Measurements from ENCODE around the gene SPECC1.

The SPECC1 gene

GRCh38 chr17:20271011-20271610 lies 262.0 kb downstream of the SPECC1 start:
- no peak for TF ChIP-seq CTCF (IDR thresholded peaks at IDR 0.05; ENCODE audit: low read depth, low read length, poor library complexity, severe bottlenecking)
- TF ChIP-seq EZH2phosphoT487 (IDR thresholded peaks at IDR 0.05; ENCODE audit: borderline replicate concordance, low read length), result no peak
- Histone ChIP-seq H3K4me1 (ENCODE audit: control insufficient read depth, low read length) (no peaks in the 10 kb centered on the region), H3K4me3 (ENCODE audit: low read length) (no peak overlapping the region), H4K20me1 (ENCODE audit: control insufficient read depth, insufficient read depth, low read depth, low read length) (no peaks in the 10 kb centered on the region), H3K9me2 (replicated peaks; ENCODE audit: control insufficient read depth, low read length) (no peaks in the 10 kb centered on the region), H3K36me3 (ENCODE audit: control insufficient read depth, low read length) (no peaks in the 10 kb centered on the region), H3K27ac (ENCODE audit: low read depth, low read length) (no peak overlapping the region), H3F3A (ENCODE audit: control insufficient read depth, insufficient read depth) (no peaks in the 10 kb centered on the region), H3K27me3 (ENCODE audit: control insufficient read depth, low read length) (no peaks in the 10 kb centered on the region), H3K4me2 (ENCODE audit: low read length) (no peak overlapping the region), H3K9me3 (ENCODE audit: control insufficient read depth, insufficient read depth, low read length) (no peaks in the 10 kb centered on the region), H3K79me2 (ENCODE audit: control insufficient read depth, low read length) (no peaks in the 10 kb centered on the region)

GRCh38 chr17:20273741-20274500 lies 264.8 kb downstream of the SPECC1 start:
- no peak overlapping the region for H3K4me3 ChIP-seq (ENCODE audit: low read length)
- H3F3A ChIP-seq (ENCODE audit: control insufficient read depth, insufficient read depth), result no peaks in the 10 kb centered on the region
- no peak for TF ChIP-seq CTCF (IDR thresholded peaks at IDR 0.05; ENCODE audit: low read depth, low read length, poor library complexity, severe bottlenecking)
- TF ChIP-seq EZH2phosphoT487 (IDR thresholded peaks at IDR 0.05; ENCODE audit: borderline replicate concordance, low read length), result no peak
- H3K79me2 ChIP-seq (ENCODE audit: control insufficient read depth, low read length), result no peaks in the 10 kb centered on the region
- no peaks in the 10 kb centered on the region for H4K20me1 ChIP-seq (ENCODE audit: control insufficient read depth, insufficient read depth, low read depth, low read length)
- H3K4me1 ChIP-seq (ENCODE audit: control insufficient read depth, low read length), result no peaks in the 10 kb centered on the region
- H3K27me3 ChIP-seq (ENCODE audit: control insufficient read depth, low read length), result no peaks in the 10 kb centered on the region
- no peak overlapping the region for H3K4me2 ChIP-seq (ENCODE audit: low read length)
- no peaks in the 10 kb centered on the region for H3K9me3 ChIP-seq (ENCODE audit: control insufficient read depth, insufficient read depth, low read length)
- no peaks in the 10 kb centered on the region for H3K36me3 ChIP-seq (ENCODE audit: control insufficient read depth, low read length)
- H3K9me2 ChIP-seq (replicated peaks; ENCODE audit: control insufficient read depth, low read length), result no peaks in the 10 kb centered on the region
- no peak overlapping the region for H3K27ac ChIP-seq (ENCODE audit: low read depth, low read length)

GRCh38 chr17:20275653-20276052 lies 266.5 kb downstream of the SPECC1 start:
- Histone ChIP-seq H3K4me1 (ENCODE audit: control insufficient read depth, low read length) (no peaks in the 10 kb centered on the region), H3K79me2 (ENCODE audit: control insufficient read depth, low read length) (no peaks in the 10 kb centered on the region), H3K9me2 (replicated peaks; ENCODE audit: control insufficient read depth, low read length) (no peaks in the 10 kb centered on the region), H3K4me3 (ENCODE audit: low read length) (no peak overlapping the region), H3K36me3 (ENCODE audit: control insufficient read depth, low read length) (no peaks in the 10 kb centered on the region), H3K9me3 (ENCODE audit: control insufficient read depth, insufficient read depth, low read length) (no peaks in the 10 kb centered on the region), H3K4me2 (ENCODE audit: low read length) (no peak overlapping the region), H3K27me3 (ENCODE audit: control insufficient read depth, low read length) (no peaks in the 10 kb centered on the region), H3F3A (ENCODE audit: control insufficient read depth, insufficient read depth) (no peaks in the 10 kb centered on the region), H4K20me1 (ENCODE audit: control insufficient read depth, insufficient read depth, low read depth, low read length) (no peaks in the 10 kb centered on the region), H3K27ac (ENCODE audit: low read depth, low read length) (no peak overlapping the region)
- TF ChIP-seq CTCF (IDR thresholded peaks at IDR 0.05; ENCODE audit: low read depth, low read length, poor library complexity, severe bottlenecking) (no peak), EZH2phosphoT487 (IDR thresholded peaks at IDR 0.05; ENCODE audit: borderline replicate concordance, low read length) (no peak)
